GM12878 (cell line): ENCODE data around the gene ZNF800.

Experiments
- DPF2 ChIP-seq: fragments of 450-650 bp; IDR thresholded peaks from 2 replicates; pipeline ENCODE4 v1.6.1; 2017; ENCODE audit warnings: mild to moderate bottlenecking
- EGR1 ChIP-seq, 2 experiments: IDR thresholded peaks; 1 replicate in 1 of 2; 2 replicates in 1 of 2; pipeline ENCODE4 v1.6.1; 2011 to 2012; ENCODE audit warnings: low read depth in 2 of 2, low read length in 2 of 2, borderline replicate concordance in 1 of 2, mild to moderate bottlenecking in 1 of 2, moderate library complexity in 1 of 2
- HDAC2 ChIP-seq: fragments of 200-600 bp; sonication (generic); IDR thresholded peaks from 2 replicates; pipeline ENCODE4 v1.6.1; 2017
- MYC ChIP-seq: IDR thresholded peaks from 2 replicates; pipeline ENCODE4 v1.6.1; 2011; ENCODE audit warnings: mild to moderate bottlenecking, low read length, moderate library complexity, inconsistent platforms; ENCODE audit not compliant: insufficient read depth, insufficient replicate concordance, insufficient read length, severe bottlenecking
- POLR2A ChIP-seq: IDR thresholded peaks from 2 replicates; pipeline ENCODE4 v1.6.1; 2011; ENCODE audit warnings: low read depth, mild to moderate bottlenecking, low read length
- POLR2AphosphoS5 ChIP-seq: IDR thresholded peaks from 2 replicates; pipeline ENCODE4 v1.6.1; 2011; ENCODE audit warnings: mild to moderate bottlenecking, low read length, inconsistent platforms
- SIN3A ChIP-seq: IDR thresholded peaks from 2 replicates; pipeline ENCODE4 v1.6.1; 2012; ENCODE audit warnings: low read depth, low read length, improper control_type of control experiment
- YBX1 ChIP-seq: fragments of 450-650 bp; IDR thresholded peaks from 2 replicates; pipeline ENCODE4 v1.6.1; 2016; ENCODE audit warnings: antibody characterized with exemption
- TF ChIP-seq, protein P1 (sequence below), 3 experiments: IDR thresholded peaks in 2 of 3; conservative IDR thresholded peaks in 1 of 3; 2 replicates each; pipeline ENCODE4 v1.5.1; 2011; ENCODE audit warnings: low read depth in 3 of 3, low read length in 3 of 3, mild to moderate bottlenecking in 3 of 3, control low read depth in 2 of 3, moderate library complexity in 2 of 3, inconsistent platforms in 1 of 3, mixed read lengths in 1 of 3; ENCODE audit not compliant: control insufficient read depth in 2 of 3, insufficient read depth in 1 of 3; ENCODE audit errors: extremely low read depth in 1 of 3
- TF ChIP-seq, protein P2 (sequence below): fragments of 450-650 bp; IDR thresholded peaks from 2 replicates; pipeline ENCODE4 v1.6.1; 2017; ENCODE audit warnings: borderline replicate concordance

DNA sequence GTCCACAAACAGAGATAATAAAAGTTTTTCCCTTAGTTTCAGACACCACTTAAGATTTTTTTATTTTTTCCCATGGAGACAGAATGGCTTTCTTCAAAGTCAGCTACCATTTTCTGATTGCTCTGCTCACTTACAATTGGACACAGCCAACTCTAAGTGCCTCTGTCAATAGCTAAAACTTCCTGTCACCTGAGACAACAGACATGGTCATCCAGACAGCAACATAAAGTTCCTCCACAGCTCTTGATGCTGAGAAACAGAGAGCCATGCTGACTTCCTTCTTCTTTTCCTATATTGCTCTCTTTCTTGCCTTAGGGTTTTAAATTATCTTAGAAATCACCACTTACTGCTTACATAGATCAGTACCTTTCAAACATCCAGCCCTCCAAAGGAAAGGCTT, 12.0 kb downstream of the ZNF800 start:
- TF ChIP-seq SIN3A: no peak
- TF ChIP-seq, protein P1, sequence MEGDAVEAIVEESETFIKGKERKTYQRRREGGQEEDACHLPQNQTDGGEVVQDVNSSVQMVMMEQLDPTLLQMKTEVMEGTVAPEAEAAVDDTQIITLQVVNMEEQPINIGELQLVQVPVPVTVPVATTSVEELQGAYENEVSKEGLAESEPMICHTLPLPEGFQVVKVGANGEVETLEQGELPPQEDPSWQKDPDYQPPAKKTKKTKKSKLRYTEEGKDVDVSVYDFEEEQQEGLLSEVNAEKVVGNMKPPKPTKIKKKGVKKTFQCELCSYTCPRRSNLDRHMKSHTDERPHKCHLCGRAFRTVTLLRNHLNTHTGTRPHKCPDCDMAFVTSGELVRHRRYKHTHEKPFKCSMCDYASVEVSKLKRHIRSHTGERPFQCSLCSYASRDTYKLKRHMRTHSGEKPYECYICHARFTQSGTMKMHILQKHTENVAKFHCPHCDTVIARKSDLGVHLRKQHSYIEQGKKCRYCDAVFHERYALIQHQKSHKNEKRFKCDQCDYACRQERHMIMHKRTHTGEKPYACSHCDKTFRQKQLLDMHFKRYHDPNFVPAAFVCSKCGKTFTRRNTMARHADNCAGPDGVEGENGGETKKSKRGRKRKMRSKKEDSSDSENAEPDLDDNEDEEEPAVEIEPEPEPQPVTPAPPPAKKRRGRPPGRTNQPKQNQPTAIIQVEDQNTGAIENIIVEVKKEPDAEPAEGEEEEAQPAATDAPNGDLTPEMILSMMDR (IDR thresholded peaks at IDR 0.05 in 2 of 3, conservative IDR thresholded peaks at IDR 0.05 in 1 of 3; ENCODE audit: control insufficient read depth in 2 of 3, extremely low read depth in 1 of 3, insufficient read depth in 1 of 3, low read depth in 3 of 3, low read length in 3 of 3): no peak
- no peak for TF ChIP-seq POLR2A
- TF ChIP-seq, protein P2, sequence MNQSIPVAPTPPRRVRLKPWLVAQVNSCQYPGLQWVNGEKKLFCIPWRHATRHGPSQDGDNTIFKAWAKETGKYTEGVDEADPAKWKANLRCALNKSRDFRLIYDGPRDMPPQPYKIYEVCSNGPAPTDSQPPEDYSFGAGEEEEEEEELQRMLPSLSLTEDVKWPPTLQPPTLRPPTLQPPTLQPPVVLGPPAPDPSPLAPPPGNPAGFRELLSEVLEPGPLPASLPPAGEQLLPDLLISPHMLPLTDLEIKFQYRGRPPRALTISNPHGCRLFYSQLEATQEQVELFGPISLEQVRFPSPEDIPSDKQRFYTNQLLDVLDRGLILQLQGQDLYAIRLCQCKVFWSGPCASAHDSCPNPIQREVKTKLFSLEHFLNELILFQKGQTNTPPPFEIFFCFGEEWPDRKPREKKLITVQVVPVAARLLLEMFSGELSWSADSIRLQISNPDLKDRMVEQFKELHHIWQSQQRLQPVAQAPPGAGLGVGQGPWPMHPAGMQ: no peak
- TF ChIP-seq YBX1: no peak
- no peak for TF ChIP-seq EGR1 (IDR thresholded peaks at IDR 0.05; ENCODE audit: borderline replicate concordance in 1 of 2, low read depth in 2 of 2, low read length in 2 of 2)
- TF ChIP-seq DPF2: no peak
- no peak for TF ChIP-seq MYC
- TF ChIP-seq HDAC2: no peak
- no peak for TF ChIP-seq POLR2AphosphoS5
